Measurements from ENCODE around the gene LRP4. TPM values are rescaled to one million over a fixed set of nuclear protein-coding genes. Genes with fewer than 3 reads are reported as not detected.
A peak's percentile ranks its signal among the peaks of the same experiment; 100 is the strongest.

The LRP4 gene
- total RNA-seq, 1 donor from 2014 or later: 49.3 TPM

DNA sequence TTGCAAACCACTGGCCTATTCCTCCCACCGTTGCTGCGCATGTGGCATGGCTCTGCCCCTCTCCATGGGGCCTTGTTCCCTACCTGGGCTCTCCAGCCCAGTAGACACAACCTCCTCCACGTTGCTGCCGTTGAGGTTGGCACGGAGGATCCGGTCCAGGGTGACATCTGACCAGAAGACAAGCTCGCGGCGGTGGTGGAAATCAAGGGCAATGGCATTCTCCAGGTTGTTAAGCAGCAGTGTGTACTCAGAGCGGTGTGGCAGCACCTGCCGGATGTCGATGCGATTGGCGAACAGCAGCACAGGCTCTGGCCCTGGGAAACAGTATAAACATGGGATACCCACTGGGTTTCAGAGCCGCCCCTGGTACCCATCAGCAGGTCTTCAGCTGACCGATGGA is 23.8 kb downstream of the LRP4 start:
- Mint-ChIP-seq H3K4me1 (ENCODE audit: unreplicated experiment) (peaks cover 2% of the 10 kb centered on the region), H3K9me3 (ENCODE audit: unreplicated experiment) (no peaks in the 10 kb centered on the region), H3K27ac (ENCODE audit: unreplicated experiment) (no peak overlapping the region), H3K27me3 (ENCODE audit: unreplicated experiment) (no peaks in the 10 kb centered on the region), H3K4me3 (ENCODE audit: unreplicated experiment) (no peak overlapping the region), H3K36me3 (ENCODE audit: unreplicated experiment) (peaks cover 26% of the 10 kb centered on the region)
- TF ChIP-seq, protein P1, sequence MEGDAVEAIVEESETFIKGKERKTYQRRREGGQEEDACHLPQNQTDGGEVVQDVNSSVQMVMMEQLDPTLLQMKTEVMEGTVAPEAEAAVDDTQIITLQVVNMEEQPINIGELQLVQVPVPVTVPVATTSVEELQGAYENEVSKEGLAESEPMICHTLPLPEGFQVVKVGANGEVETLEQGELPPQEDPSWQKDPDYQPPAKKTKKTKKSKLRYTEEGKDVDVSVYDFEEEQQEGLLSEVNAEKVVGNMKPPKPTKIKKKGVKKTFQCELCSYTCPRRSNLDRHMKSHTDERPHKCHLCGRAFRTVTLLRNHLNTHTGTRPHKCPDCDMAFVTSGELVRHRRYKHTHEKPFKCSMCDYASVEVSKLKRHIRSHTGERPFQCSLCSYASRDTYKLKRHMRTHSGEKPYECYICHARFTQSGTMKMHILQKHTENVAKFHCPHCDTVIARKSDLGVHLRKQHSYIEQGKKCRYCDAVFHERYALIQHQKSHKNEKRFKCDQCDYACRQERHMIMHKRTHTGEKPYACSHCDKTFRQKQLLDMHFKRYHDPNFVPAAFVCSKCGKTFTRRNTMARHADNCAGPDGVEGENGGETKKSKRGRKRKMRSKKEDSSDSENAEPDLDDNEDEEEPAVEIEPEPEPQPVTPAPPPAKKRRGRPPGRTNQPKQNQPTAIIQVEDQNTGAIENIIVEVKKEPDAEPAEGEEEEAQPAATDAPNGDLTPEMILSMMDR (IDR thresholded peaks at IDR 0.05): no peak
- no peak for DNase-seq (ENCODE audit: extremely low spot score, unreplicated experiment)

DNA sequence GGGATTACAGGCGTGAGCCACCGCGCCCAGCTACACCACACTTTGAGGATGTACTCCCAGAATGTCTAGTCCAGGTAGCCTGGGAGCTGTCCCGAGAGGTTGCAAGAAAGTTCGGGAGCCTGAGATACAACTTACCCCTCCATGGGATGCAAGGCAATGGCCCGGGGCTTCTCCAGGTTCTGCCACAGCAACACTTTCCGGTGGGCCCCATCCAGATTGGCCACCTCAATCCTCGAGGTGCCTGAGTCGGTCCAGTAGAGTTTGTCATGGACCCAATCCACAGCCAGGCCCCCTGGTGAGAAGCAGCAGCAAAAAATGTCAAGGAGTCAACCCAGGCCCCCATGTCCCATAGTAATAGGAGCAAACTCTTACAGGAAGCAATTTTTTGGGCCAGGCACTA is 25.5 kb downstream of the LRP4 start:
- TF ChIP-seq, protein P1 (IDR thresholded peaks at IDR 0.05): no peak
- no peaks in the 10 kb centered on the region for H3K9me3 Mint-ChIP-seq (ENCODE audit: unreplicated experiment)
- peaks cover 2% of the 10 kb centered on the region for H3K4me1 Mint-ChIP-seq (ENCODE audit: unreplicated experiment)
- no peak for DNase-seq (ENCODE audit: extremely low spot score, unreplicated experiment)
- peaks cover 22% of the 10 kb centered on the region for H3K36me3 Mint-ChIP-seq (ENCODE audit: unreplicated experiment)
- no peak overlapping the region for H3K4me3 Mint-ChIP-seq (ENCODE audit: unreplicated experiment)
- H3K27ac Mint-ChIP-seq (ENCODE audit: unreplicated experiment): no peak overlapping the region
- no peaks in the 10 kb centered on the region for H3K27me3 Mint-ChIP-seq (ENCODE audit: unreplicated experiment)

DNA sequence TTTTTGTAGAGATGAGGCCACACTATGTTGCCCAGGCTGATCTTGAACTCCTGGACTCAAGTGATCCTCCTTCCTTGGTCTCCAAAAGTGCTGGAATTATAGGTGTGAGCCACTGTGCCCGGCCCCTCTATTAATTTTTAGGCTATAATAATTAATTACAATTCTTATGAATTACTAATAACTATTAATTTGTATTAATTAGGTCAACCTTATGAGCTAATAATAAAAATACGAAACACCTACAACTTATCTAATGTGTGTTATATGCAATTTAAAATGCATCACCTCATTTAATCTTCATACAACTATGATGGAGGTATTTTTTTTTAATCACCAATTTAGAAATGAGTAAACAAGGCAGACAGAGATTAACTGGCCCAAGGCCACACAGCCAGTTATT is 26.2 kb downstream of the LRP4 start:
- Mint-ChIP-seq H3K36me3 (ENCODE audit: unreplicated experiment) (peaks cover 22% of the 10 kb centered on the region), H3K4me1 (ENCODE audit: unreplicated experiment) (peaks cover 2% of the 10 kb centered on the region), H3K27ac (ENCODE audit: unreplicated experiment) (no peak overlapping the region), H3K9me3 (ENCODE audit: unreplicated experiment) (no peaks in the 10 kb centered on the region), H3K27me3 (ENCODE audit: unreplicated experiment) (no peaks in the 10 kb centered on the region), H3K4me3 (ENCODE audit: unreplicated experiment) (no peak overlapping the region)
- TF ChIP-seq, protein P1 (IDR thresholded peaks at IDR 0.05): no peak
- no peak for DNase-seq (ENCODE audit: extremely low spot score, unreplicated experiment)

DNA sequence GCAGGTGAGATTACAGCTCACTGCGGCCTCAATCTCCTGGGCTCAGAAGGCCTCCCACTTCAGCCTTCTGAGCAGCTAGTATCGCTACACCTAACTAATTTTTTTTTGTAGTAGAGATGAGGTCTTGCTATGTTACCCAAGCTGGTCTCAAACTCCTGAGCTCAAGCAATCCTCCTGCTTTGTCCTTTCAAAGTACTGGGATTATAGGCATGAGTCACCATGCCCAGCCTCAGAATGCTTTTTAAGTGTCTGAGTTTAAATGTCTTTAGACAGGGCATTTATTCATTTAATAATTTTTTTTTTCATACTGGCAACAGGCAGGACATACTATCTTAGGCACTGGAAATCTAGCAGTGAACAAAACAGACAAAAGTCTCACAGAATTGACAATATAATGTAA is 27.7 kb downstream of the LRP4 start:
- no peaks in the 10 kb centered on the region for H3K27me3 Mint-ChIP-seq (ENCODE audit: unreplicated experiment)
- H3K4me3 Mint-ChIP-seq (ENCODE audit: unreplicated experiment): no peak overlapping the region
- H3K9me3 Mint-ChIP-seq (ENCODE audit: unreplicated experiment): no peaks in the 10 kb centered on the region
- no peak overlapping the region for H3K27ac Mint-ChIP-seq (ENCODE audit: unreplicated experiment)
- TF ChIP-seq, protein P1 (IDR thresholded peaks at IDR 0.05): no peak
- DNase-seq (ENCODE audit: extremely low spot score, unreplicated experiment): no peak
- H3K36me3 Mint-ChIP-seq (ENCODE audit: unreplicated experiment): peaks cover 21% of the 10 kb centered on the region
- no peaks in the 10 kb centered on the region for H3K4me1 Mint-ChIP-seq (ENCODE audit: unreplicated experiment)

DNA sequence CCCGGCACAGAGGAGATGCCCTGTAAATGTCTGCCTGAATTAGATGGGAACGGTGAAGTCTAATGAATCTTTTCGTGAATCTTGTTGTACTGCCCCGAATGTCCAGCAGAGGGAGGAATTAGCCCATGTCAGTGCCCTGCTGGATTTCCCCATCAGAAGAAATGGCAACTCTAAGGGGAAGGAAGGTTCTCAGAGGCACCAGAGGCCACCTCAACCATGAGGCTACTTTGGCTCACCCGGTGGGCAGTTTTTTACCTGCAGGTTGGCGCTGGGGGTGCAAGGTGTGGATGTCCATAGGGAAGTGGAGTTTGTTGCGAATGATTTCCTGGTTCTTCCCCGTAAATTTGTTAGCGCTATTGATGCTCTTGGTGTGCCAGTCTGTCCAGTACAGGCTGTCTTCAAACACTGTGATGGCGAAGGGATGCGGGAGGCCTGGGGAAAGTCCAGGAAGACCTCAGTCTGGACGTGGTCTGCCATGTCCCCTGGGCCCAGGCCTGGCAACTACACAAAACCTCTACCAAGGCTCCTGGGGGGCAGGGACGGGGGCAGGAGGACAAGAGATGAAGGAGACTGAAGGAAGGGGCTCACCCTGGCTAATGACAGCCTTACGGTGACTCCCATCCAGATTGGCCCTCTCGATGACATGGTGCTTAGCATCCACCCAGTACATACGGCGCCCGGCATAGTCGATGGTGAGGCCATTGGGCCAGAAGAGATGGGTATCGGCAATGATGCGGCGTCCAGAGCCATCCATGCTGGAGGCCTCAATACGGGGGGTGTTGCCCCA is 28.5 kb downstream of the LRP4 start:
- DNase-seq (ENCODE audit: extremely low spot score, unreplicated experiment): no peak
- no peaks in the 10 kb centered on the region for H3K27me3 Mint-ChIP-seq (ENCODE audit: unreplicated experiment)
- H3K27ac Mint-ChIP-seq (ENCODE audit: unreplicated experiment): peak overlapping the region; percentile 27
- H3K4me3 Mint-ChIP-seq (ENCODE audit: unreplicated experiment): no peak overlapping the region
- no peaks in the 10 kb centered on the region for H3K9me3 Mint-ChIP-seq (ENCODE audit: unreplicated experiment)
- no peaks in the 10 kb centered on the region for H3K4me1 Mint-ChIP-seq (ENCODE audit: unreplicated experiment)
- TF ChIP-seq, protein P1 (IDR thresholded peaks at IDR 0.05): peak; percentile 85
- peaks cover 21% of the 10 kb centered on the region for H3K36me3 Mint-ChIP-seq (ENCODE audit: unreplicated experiment)

All from osteocyte (in vitro differentiated cells).